Posterior vena cava (tissue), 2 donors: ENCODE measurements around the gene MYO10. TPM values are rescaled to one million over a fixed set of nuclear protein-coding genes. Genes with fewer than 3 reads are reported as not detected.
"Not testable (repeated sequence)": the region's sequence is repeated elsewhere in the genome, so short reads cannot be mapped to it uniquely, and the experiment has no call there.

Source experiments
- DNase-seq: peaks from one replicate; pipeline ENCODE4 v3.0.0-alpha.2; 2020; ENCODE audit warnings: low spot score
- intact Hi-C, 2 donors: fragments of 100-400 bp; cut with DNase I; formaldehyde crosslinking; loops; one replicate each; pipeline versions ENCODE4 v1.14.1 to v1.14.2; 2022 to 2023
- long read RNA-seq, 2 donors: library from polyadenylated mRNA; unstranded; transcript quantifications; one replicate each; pipeline ENCODE4 v2.0.0, GENCODE V29; 2020 to 2021
- total RNA-seq, 2 donors: library from RNA; stranded (reverse); fragmentation: NEBNext Ultra II Directional; extraction: Animal tissue kit (Norgen Biotek cat#: 25700); gene quantifications; one replicate each; pipeline ENCODE4 v1.2.1, GENCODE V29; 2021
- donor health status: DM: yes; HTN: yes; CAD: no.
- donor health status: DM: yes; HTN: yes; CAD: no.

MYO10 gene
- 10 to 100 TPM in 1 of 2 donors, 1 to 10 TPM in 1; 8.5 to 11.2 TPM for total RNA-seq
- long read RNA-seq, donor 1, partial matches to known transcripts, result 3 of 5 reads
- long read RNA-seq, donor 1, other reads (novel, unspliced or antisense), result 2 of 5 reads
- long read RNA-seq, donor 2, partial matches to known transcripts, result 4 of 8 reads
- long read RNA-seq, donor 2, other reads (novel, unspliced or antisense), result 3 of 8 reads

- intact Hi-C loops, result no loop called here
- peak; percentile 95 for DNase-seq
These were observed at the start of gene MYO10 for GRCh38 chr5:16936150-16936988. Gene MYO10 (minus strand): TSS chr5:16936288. CDS start chr5:16935808, 480 bp downstream.

GRCh38 chr5:16985304-16985703, 49.2 kb upstream of the MYO10 start:
- intact Hi-C loops, DNase-seq: not testable (repeated sequence)

- intact Hi-C loops, result no loop called here
- DNase-seq, result no peak
These were observed 47.9 kb upstream of the MYO10 start for GRCh38 chr5:16983972-16984371.

GRCh38 chr5:16983022-16983639, 47.0 kb upstream of the MYO10 start:
- no peak for DNase-seq
- intact Hi-C loops, result no loop called here

- DNase-seq, result no peak
- intact Hi-C loops, result no loop called here
These were observed 45.6 kb upstream of the MYO10 start for GRCh38 chr5:16981700-16982099.

GRCh38 chr5:16980983-16981382, 44.9 kb upstream of the MYO10 start:
- intact Hi-C loops, result no loop called here
- no peak for DNase-seq

GRCh38 chr5:16978296-16978695, 42.2 kb upstream of the MYO10 start:
- intact Hi-C loops, result no loop called here

GRCh38 chr5:16976625-16977008, 40.5 kb upstream of the MYO10 start:
- intact Hi-C loops, result no loop called here
- DNase-seq, result no peak

More at GRCh38 chr5:16978296-16978695, 42.2 kb upstream of the MYO10 start:
- DNase-seq, result no peak

- intact Hi-C loops, result no loop called here
- no peak for DNase-seq
These were observed 40.0 kb upstream of the MYO10 start for GRCh38 chr5:16975950-16976624.

- intact Hi-C loops, result no loop called here
- DNase-seq, result no peak
These were observed 38.9 kb upstream of the MYO10 start for GRCh38 chr5:16974981-16975380.

- no peak for DNase-seq
- intact Hi-C loops, result no loop called here
These were observed 34.7 kb upstream of the MYO10 start for GRCh38 chr5:16970826-16971225.

- intact Hi-C loops, result no loop called here
- DNase-seq, result no peak
These were observed 34.2 kb upstream of the MYO10 start for GRCh38 chr5:16970260-16970659.

GRCh38 chr5:16965581-16965980, 29.5 kb upstream of the MYO10 start:
- no peak for DNase-seq
- intact Hi-C loops, result no loop called here

- DNase-seq, result no peak
- intact Hi-C loops, result no loop called here
These were observed 27.7 kb upstream of the MYO10 start for GRCh38 chr5:16963821-16964220.

- intact Hi-C loops, result no loop called here
These were observed 25.0 kb upstream of the MYO10 start for GRCh38 chr5:16961131-16961530.

GRCh38 chr5:16957304-16958196, 21.5 kb upstream of the MYO10 start:
- no peak for DNase-seq
- intact Hi-C loops, result no loop called here

More at GRCh38 chr5:16961131-16961530, 25.0 kb upstream of the MYO10 start:
- no peak for DNase-seq

- DNase-seq, result no peak
- intact Hi-C loops, result no loop called here
These were observed 17.6 kb upstream of the MYO10 start for GRCh38 chr5:16953729-16954128.

GRCh38 chr5:16952968-16953671, 17.0 kb upstream of the MYO10 start:
- intact Hi-C loops, result no loop called here
- DNase-seq, result no peak
